Mucosa of gallbladder (tissue), 1 donor: ENCODE measurements around the gene TBCK. TPM values are rescaled to one million over a fixed set of nuclear protein-coding genes. Genes with fewer than 3 reads are reported as not detected.

Source experiments
- DNase-seq: peaks from one replicate; pipeline ENCODE4 v3.0.0-alpha.2; 2020; ENCODE audit warnings: low spot score
- total RNA-seq: library from RNA; stranded (reverse); gene quantifications from one replicate; pipeline ENCODE4 v1.2.1, GENCODE V29; 2021
- donor health status: DM: no; HTN: no; CAD: no.

TBCK gene
- 70.6 TPM for total RNA-seq

DNA sequence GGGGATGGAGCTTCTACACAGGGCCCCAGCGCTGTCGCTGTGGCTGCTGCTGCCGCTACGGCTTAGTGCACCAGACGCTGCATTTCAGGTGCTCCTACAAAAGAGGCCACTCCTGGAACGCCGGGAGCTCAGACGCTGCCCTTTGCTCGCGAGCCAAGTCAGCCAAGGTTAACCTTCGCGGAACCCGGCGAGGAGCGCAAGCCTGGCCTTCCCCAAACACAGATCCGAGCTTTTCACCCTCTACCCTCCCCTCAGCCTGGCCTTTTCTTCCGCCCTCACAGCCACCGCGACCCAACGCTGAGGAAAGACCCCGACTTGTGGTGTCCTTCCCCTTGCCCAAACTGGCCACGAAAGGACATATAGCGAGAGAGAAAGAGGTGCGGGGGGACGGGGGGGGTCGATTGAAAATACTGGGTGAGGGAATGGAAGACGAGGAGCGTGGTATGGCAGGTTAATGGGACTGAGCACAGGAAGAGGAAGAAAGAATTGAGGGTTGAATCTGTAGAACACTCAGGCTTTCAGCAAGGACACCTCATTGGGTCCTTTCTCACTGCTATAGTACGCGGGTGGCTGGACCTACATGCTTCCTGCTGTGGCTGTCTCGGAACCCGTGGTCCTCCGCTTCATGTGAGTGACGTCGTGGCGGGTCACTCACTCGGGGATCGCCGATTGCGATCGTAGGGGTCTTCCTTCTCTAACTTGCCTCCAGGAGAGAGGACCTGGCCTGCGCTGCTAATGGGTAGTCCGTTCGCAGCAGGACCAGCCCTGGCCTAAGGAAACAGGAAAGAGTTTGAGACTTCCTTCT, at the start of gene TBCK, which contains the start of gene AIMP1:
TSS of gene TBCK (minus strand) at position 242 of the 805 bp plus-strand sequence. CDS start 7,249 bp downstream, outside the sequence.
TSS of gene AIMP1 (plus strand) at position 583 of the 805 bp plus-strand sequence. CDS start 8,460 bp downstream, outside the sequence.
- DNase-seq, result peak; percentile 91

DNA sequence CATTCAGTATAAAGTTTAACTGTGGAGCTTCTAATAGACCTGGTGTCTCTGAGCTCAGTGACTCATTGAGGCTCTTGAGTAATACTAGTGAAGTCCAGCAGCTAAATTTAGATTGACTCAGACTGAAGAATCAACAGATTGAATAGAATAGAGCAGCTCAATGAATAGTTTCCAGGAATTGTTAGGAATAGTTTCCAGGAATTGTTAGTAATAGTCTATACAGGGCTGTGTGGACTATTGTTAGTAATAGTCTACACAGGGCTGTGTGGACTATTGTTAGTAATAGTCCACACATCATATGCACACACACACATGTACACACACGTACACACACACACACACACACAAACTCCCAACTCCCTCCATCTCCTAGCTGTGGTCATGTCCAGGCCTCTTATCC, 49.6 kb upstream of the TBCK start:
- DNase-seq, result peak; percentile 17

- DNase-seq, result no peak
These were observed 48.3 kb upstream of the TBCK start for GRCh38 chr4:106364282-106364681.

GRCh38 chr4:106362086-106362825, 46.2 kb upstream of the TBCK start:
- no peak for DNase-seq

DNA sequence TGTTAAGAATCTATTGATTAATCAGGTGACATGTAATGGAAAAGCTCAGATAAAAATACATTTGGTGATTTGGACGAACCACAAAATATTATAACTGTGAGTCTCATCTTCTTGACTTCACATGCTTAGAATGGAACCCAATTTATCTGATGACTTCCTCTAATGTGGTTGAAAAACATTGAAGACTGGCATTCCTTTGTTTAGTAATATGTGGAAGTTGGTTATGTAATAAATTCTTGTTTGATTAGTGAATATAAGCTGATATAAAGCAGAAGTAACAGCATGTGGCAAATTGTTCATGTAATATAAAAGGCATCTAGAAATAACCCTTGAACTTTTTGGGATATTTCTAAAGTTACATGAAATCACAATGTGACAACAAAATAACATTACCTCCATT, 42.9 kb upstream of the TBCK start:
- no peak for DNase-seq

- DNase-seq, result peak; percentile 17
These were observed 39.2 kb upstream of the TBCK start for GRCh38 chr4:106355193-106355592.

GRCh38 chr4:106353786-106354185, 37.8 kb upstream of the TBCK start:
- DNase-seq, result no peak

DNA sequence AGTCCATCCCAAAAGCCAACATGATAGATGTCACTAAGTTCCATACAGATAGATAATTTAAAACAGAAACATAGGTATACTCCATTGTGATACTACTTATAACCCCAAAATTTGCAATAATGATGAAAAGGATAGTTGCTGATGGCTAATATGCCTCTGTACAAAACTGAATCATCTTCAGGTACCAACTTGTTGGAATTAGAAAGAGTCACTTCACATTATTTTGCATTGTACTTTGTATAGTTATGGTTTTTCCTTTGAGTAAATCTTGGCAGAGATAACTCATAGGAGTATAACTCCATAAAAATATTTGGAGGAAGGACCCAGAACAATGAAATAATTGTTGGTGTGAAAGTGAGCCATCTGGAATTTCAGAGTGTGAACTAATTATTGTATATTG, 35.0 kb upstream of the TBCK start:
- DNase-seq, result no peak

DNA sequence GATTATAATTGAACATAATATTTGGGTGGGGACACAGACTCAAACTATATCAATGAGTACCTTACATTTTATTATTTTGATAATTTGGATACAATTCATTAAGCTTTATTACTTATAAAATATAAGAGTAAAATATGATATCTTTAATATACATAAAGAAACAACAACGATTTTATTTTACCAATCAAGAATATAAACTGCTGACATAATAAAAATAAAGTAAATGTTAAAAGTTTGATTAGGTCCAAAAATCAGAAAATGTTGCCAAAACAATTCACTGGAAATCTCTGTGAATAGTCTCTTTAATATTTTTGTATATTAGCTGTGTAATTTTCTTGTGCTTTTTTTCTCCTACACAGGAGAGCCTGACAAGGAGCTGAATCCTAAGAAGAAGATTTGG, 31.2 kb upstream of the TBCK start:
- DNase-seq, result no peak

DNA sequence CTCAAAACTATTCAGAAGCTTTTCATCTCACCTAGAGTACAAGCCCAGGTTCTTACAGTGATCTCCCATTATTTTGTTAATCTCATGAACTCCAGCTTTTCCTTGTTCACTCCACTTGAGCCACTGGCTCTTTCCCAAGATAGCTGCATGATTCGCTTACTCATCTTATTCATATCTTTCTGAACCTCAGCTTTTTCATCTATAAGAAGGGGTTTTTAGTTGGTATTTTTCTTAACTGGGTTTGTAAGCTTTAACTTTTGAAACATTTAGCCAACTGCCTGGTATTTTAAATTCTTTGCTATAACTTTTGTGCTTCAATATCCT, 28.6 kb upstream of the TBCK start:
- no peak for DNase-seq

DNA sequence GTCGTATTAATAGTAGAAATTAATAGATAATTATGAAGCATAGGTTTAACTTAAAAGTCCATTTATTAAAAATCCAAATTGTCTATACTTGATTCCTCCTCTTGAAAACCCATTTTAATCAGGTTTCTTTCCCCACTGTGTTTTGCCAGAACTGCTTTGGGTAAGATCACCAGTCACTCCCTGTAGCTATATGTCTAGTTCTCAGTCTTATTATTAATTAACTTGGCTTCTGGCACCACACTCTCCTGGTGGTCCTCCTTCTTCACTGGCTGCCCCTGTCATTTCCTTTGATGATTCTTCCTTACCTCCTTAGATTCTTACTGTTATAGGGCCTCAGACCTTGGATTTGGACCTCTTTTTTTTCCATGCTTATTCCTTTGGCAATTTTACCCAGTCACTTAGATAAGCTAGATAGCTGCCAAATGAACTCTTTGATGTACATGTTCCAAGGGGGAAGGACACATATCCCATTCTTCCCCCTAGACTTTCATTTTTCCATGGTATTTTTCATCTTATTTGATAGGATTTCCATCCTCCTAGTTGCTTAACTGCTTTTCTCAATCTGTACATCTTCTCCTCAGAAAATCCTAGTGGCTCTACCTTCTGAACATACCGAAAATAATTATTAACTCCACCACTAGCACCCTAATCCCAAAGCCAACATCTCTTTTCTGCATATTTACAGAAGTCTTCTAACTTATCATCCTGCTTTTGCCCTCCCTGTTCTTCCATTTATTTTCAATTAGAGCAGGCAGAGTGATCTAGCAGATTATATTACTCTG, 28.0 kb upstream of the TBCK start:
- DNase-seq, result no peak

- DNase-seq, result no peak
These were observed 24.8 kb upstream of the TBCK start for GRCh38 chr4:106340774-106341173.

- DNase-seq, result no peak
These were observed 23.4 kb upstream of the TBCK start for GRCh38 chr4:106339431-106339830.

GRCh38 chr4:106338671-106339070, 22.7 kb upstream of the TBCK start:
- no peak for DNase-seq

- no peak for DNase-seq
These were observed 21.9 kb upstream of the TBCK start for GRCh38 chr4:106337916-106338315.

DNA sequence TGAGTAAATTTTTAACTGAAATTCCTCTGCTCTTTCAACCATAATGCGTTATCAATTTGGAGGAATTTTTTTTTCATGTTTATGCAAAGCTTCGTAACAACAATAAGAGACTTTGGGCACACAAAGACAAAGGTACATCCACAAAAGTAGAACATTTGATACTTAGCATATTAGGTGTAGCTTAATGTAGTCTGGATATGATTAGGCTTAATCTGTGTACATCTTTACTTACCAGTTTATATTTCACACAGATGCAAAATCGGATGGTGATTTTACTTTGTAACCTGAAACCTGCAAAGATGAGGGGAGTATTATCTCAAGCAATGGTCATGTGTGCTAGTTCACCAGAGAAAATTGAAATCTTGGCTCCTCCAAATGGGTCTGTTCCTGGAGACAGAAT, 20.6 kb upstream of the TBCK start:
- DNase-seq, result no peak

DNA sequence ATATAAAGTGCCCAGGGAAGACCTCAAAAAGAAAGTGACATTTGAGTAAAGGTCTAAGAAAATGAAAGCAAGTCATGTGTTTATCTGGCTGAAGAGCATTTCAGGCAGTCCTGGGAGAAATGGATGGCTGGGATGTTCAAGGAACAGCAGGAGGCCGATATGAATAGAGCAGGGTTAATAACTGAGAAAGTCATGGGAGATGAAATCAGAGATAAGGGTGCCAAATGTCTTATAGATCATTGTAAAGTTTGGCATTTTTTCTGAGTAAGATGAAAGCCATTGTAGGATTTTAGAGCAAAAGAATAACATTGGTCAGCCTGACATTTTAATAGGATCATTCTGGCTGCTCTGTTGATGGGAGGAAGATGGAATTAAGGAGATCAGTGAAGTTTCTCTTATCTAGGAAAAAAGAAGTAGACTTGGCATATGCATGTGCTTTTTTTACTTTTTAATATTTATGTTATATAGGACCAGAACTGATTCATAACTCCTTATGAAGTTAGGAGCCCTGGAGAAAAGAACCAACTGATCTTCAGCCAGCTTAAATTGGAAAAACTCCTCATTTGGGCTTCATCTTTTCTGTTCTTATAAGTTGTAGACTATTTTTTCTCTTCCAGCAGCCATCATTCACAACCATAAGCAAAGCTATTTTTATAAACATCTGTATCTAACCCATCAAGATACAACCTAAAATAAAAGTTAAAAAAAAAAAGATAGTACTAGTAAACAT, 18.9 kb upstream of the TBCK start:
- no peak for DNase-seq

DNA sequence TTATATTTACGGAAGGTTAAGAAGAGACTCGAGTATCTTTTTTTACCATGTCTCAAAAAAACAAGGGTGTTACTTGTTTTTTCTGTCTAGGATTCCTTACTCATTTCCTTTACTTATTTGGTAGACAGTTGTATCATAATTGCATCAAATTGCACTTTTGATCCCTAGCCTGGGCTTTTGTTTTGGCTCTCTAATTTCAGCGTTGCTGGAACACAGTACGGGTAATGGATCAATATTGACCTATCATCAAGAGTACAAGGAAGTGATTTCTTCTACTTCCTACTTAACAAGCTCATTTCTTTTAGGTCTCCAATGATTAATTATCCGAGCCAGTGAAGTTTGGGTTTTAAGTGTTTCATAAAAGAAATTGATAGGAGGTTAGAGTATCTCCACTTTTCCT, 17.2 kb upstream of the TBCK start:
- DNase-seq, result peak; percentile 36

DNA sequence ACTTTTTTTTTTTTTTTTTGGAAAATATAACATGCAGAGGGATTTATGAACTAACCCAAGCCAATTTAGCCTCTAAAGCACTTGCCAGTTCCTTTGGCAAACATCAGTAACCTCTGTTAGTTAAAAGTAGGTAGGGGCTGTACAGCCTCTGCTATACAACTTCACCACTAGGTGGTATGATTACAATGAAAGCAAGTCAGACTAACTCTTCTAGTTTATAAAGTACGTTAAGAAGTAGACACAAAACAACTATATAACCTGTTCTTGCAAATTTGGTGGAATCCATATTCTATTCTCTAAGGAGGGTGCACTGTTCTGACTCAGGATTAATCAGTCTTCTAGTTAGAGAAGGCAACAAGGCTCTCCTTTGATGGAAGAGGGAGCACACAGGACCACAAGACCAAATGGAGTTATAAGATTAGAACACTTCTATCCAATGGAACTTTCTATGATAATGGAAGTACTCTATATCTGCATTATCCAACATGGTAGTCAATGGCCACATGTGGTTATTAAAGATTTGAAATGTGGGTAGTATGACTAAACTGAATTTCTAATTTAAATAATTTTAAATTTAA, 13.1 kb upstream of the TBCK start:
- DNase-seq, result no peak

DNA sequence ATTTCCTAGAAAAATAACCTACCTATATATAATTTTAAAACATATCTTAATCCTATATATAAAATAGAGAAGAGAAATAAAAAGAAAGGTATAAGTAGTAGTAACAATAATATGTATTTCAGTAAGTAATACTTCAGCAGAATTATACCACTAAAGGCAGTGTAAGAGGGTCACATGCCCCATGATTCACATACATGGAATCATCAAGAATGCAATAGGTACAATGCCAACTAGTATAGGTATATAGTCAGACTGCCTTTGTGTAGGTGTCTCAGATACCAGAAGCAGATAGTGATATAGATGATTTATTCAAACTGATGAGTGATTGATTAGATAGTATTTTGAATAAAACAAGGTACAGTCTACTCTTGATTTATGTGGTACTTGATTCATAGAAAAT, 9.8 kb upstream of the TBCK start:
- DNase-seq, result no peak

DNA sequence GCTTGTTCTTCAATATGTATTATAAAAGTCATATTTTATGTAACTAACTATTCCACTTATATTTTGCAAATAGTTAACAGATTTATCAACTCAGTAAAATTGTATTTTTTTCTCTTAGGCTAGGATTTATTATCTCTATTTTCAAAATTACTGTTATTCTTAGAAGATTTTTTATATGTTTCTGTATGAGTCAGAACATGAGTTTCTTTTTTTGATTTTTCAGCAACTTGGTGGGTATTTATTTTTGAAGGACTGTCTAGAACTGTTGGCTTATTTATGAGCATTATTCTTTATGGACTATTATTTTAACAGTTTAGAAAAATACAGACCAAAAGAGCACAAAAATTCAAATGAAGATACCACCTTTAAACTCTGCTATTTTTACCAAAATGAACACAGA, 7.1 kb upstream of the TBCK start:
- DNase-seq, result no peak
